Tibial artery (tissue), 4 donors: Measurements from ENCODE around the gene TRIM72.
"Not testable (repeated sequence)": the region's sequence is repeated elsewhere in the genome, so short reads cannot be mapped to it uniquely, and the experiment has no call there.

Experiments
- DNase-seq, 2 donors: peaks; one replicate each; pipeline ENCODE4 v3.0.0-alpha.2; 2019
- H3K27ac ChIP-seq, 2 donors: fragments of 200-600 bp; sonication (generic) in 1 of 2; 1 replicate in 1 of 2; 2 replicates in 1 of 2; pipeline ENCODE4 v1.5.1; 2018 to 2019; ENCODE audit warnings: mild to moderate bottlenecking in 1 of 2
- H3K27me3 ChIP-seq, 2 donors: fragments of 200-600 bp; sonication (generic) in 1 of 2; one replicate each; pipeline versions ENCODE4 v1.5.1 to v1.6.0; 2016 to 2019
- H3K36me3 ChIP-seq, 3 donors: fragments of 200-600 bp; sonication (generic) in 2 of 3; one replicate each; pipeline ENCODE4 v1.5.1; 2016 to 2019; ENCODE audit warnings: mild to moderate bottlenecking in 2 of 3
- H3K4me1 ChIP-seq, 4 donors: fragments of 200-600 bp; sonication (generic) in 2 of 4; 1 replicate in 3 of 4; 2 replicates in 1 of 4; pipeline ENCODE4 v1.5.1; 2016 to 2019
- H3K4me3 ChIP-seq, 2 donors: fragments of 200-600 bp; sonication (generic) in 1 of 2; 1 replicate in 1 of 2; 2 replicates in 1 of 2; pipeline ENCODE4 v1.5.1; 2018 to 2019; ENCODE audit warnings: mild to moderate bottlenecking in 2 of 2
- H3K9me3 ChIP-seq, 3 donors: fragments of 200-600 bp; sonication (generic) in 1 of 3; one replicate each; pipeline ENCODE4 v1.5.1; 2016 to 2019
- CTCF ChIP-seq, 2 experiments: fragments of 200-600 bp in 1 of 2; fragments of 450-650 bp in 1 of 2; IDR thresholded peaks; one replicate each; pipeline ENCODE4 v1.5.1; 2017 to 2019; ENCODE audit warnings: antibody characterized with exemption in 2 of 2, mild to moderate bottlenecking in 1 of 2, moderate library complexity in 1 of 2
- intact Hi-C: fragments of 100-400 bp; cut with DNase I; formaldehyde crosslinking; loops from one replicate; pipeline ENCODE4 v1.15.0; 2023; ENCODE audit warnings: low total_unique reads

Gene TRIM72

GRCh38 chr16:31213877-31214707 lies at the start of gene TRIM72:
TSS of gene TRIM72 (plus strand) at chr16:31214119. CDS start at chr16:31214739, 620 bp downstream.
- no peaks in the 10 kb centered on the region for H3K36me3 ChIP-seq
- DNase-seq: no peak
- H3K4me3 ChIP-seq: peak within 1 kb of the TSS; percentile 45 to 55
- peaks cover 0 to 32% (median 26%) of the 10 kb centered on the region in 4 donors for H3K4me1 ChIP-seq
- intact Hi-C loops: no loop called here
- no peaks in the 10 kb centered on the region for H3K9me3 ChIP-seq
- TF ChIP-seq CTCF (IDR thresholded peaks at IDR 0.05): no peak
- no peak within 1 kb of the TSS for H3K27ac ChIP-seq
- H3K27me3 ChIP-seq: peaks cover 0 to 28% of the 10 kb centered on the region in 2 donors

- no peaks in the 10 kb centered on the region for H3K4me1 ChIP-seq
- H3K36me3 ChIP-seq: no peaks in the 10 kb centered on the region
- TF ChIP-seq CTCF (IDR thresholded peaks at IDR 0.05): no peak
- no peaks in the 10 kb centered on the region for H3K9me3 ChIP-seq
- no peaks in the 10 kb centered on the region for H3K27me3 ChIP-seq
- no peak overlapping the region for H3K27ac ChIP-seq
- DNase-seq: no peak
- intact Hi-C loops: no loop called here
- H3K4me3 ChIP-seq: no peak overlapping the region
Observed at GRCh38 chr16:31167315-31167714, 46.6 kb upstream of the TRIM72 start.

- no peak for TF ChIP-seq CTCF (IDR thresholded peaks at IDR 0.05)
- Histone ChIP-seq H3K4me1 (no peaks in the 10 kb centered on the region), H3K27me3 (no peaks in the 10 kb centered on the region), H3K4me3 (no peak overlapping the region), H3K27ac (no peak overlapping the region), H3K9me3 (no peaks in the 10 kb centered on the region), H3K36me3 (no peaks in the 10 kb centered on the region)
- intact Hi-C loops: no loop called here
- DNase-seq: no peak
Observed at GRCh38 chr16:31168848-31169247, 45.1 kb upstream of the TRIM72 start.

GRCh38 chr16:31170048-31170447 lies 43.9 kb upstream of the TRIM72 start:
- H3K4me3 ChIP-seq, DNase-seq, H3K36me3 ChIP-seq, intact Hi-C loops, H3K27ac ChIP-seq, H3K9me3 ChIP-seq, H3K4me1 ChIP-seq, H3K27me3 ChIP-seq: not testable (repeated sequence)

GRCh38 chr16:31177136-31177535 lies 36.8 kb upstream of the TRIM72 start:
- DNase-seq: no peak
- no peak for TF ChIP-seq CTCF (IDR thresholded peaks at IDR 0.05)
- H3K27ac ChIP-seq: no peak overlapping the region
- H3K4me3 ChIP-seq: no peak overlapping the region
- intact Hi-C loops: no loop called here
- peaks cover 0 to 22% (median 17%) of the 10 kb centered on the region in 4 donors for H3K4me1 ChIP-seq
- H3K27me3 ChIP-seq: no peaks in the 10 kb centered on the region
- no peaks in the 10 kb centered on the region for H3K36me3 ChIP-seq
- H3K9me3 ChIP-seq: no peaks in the 10 kb centered on the region

GRCh38 chr16:31179219-31179746 lies 34.6 kb upstream of the TRIM72 start:
- no peaks in the 10 kb centered on the region for H3K27me3 ChIP-seq
- no peak for DNase-seq
- intact Hi-C loops: no loop called here
- peak overlapping the region; percentile 95 to 100 for H3K27ac ChIP-seq
- H3K4me3 ChIP-seq: peak overlapping the region; percentile 78 to 100
- peaks cover 0 to 39% (median 37%) of the 10 kb centered on the region in 4 donors for H3K4me1 ChIP-seq
- no peaks in the 10 kb centered on the region for H3K9me3 ChIP-seq
- peaks cover 13 to 20% (median 20%) of the 10 kb centered on the region in 3 donors for H3K36me3 ChIP-seq
- TF ChIP-seq CTCF (IDR thresholded peaks at IDR 0.05): no peak
